ENCODE measurements around the gene MMAB.
"Not testable (repeated sequence)": the region's sequence is repeated elsewhere in the genome, so short reads cannot be mapped to it uniquely, and the experiment has no call there.

The MMAB gene

GRCh38 chr12:109611223-109611622, 37.9 kb upstream of the MMAB start:
- DNase-seq (ENCODE audit: low read depth): no peak
- peaks cover 84% of the 10 kb centered on the region for H3K27me3 ChIP-seq (replicated peaks; ENCODE audit: control insufficient read depth, insufficient read depth, low read length)
- no peak overlapping the region for H3K9ac ChIP-seq (ENCODE audit: low read length)
- H3K4me1 ChIP-seq (ENCODE audit: control insufficient read depth, insufficient read depth, low read length): no peaks in the 10 kb centered on the region
- H3K36me3 ChIP-seq (ENCODE audit: control insufficient read depth, insufficient read depth, low read length, severe bottlenecking): no peaks in the 10 kb centered on the region
- peaks cover 5% of the 10 kb centered on the region for H3K9me3 ChIP-seq (ENCODE audit: control insufficient read depth, low read length)
- no peak overlapping the region for H3K4me3 ChIP-seq (ENCODE audit: low read length)

GRCh38 chr12:109610523-109610922, 37.2 kb upstream of the MMAB start:
- Histone ChIP-seq H3K4me1 (ENCODE audit: control insufficient read depth, insufficient read depth, low read length) (no peaks in the 10 kb centered on the region), H3K4me3 (ENCODE audit: low read length) (no peak overlapping the region), H3K9ac (ENCODE audit: low read length) (no peak overlapping the region), H3K27me3 (replicated peaks; ENCODE audit: control insufficient read depth, insufficient read depth, low read length) (peaks cover 78% of the 10 kb centered on the region), H3K36me3 (ENCODE audit: control insufficient read depth, insufficient read depth, low read length, severe bottlenecking) (no peaks in the 10 kb centered on the region), H3K9me3 (ENCODE audit: control insufficient read depth, low read length) (peaks cover 5% of the 10 kb centered on the region)
- no peak for DNase-seq (ENCODE audit: low read depth)

- Histone ChIP-seq H3K27me3 (replicated peaks; ENCODE audit: control insufficient read depth, insufficient read depth, low read length) (peaks cover 74% of the 10 kb centered on the region), H3K9me3 (ENCODE audit: control insufficient read depth, low read length) (peaks cover 5% of the 10 kb centered on the region), H3K4me1 (ENCODE audit: control insufficient read depth, insufficient read depth, low read length) (no peaks in the 10 kb centered on the region), H3K36me3 (ENCODE audit: control insufficient read depth, insufficient read depth, low read length, severe bottlenecking) (no peaks in the 10 kb centered on the region), H3K4me3 (ENCODE audit: low read length) (no peak overlapping the region), H3K9ac (ENCODE audit: low read length) (no peak overlapping the region)
- no peak for DNase-seq (ENCODE audit: low read depth)
Measured at GRCh38 chr12:109609342-109609741, 36.0 kb upstream of the MMAB start.

- Histone ChIP-seq H3K9me3 (ENCODE audit: control insufficient read depth, low read length) (peaks cover 5% of the 10 kb centered on the region), H3K4me3 (ENCODE audit: low read length) (no peak overlapping the region), H3K9ac (ENCODE audit: low read length) (no peak overlapping the region), H3K36me3 (ENCODE audit: control insufficient read depth, insufficient read depth, low read length, severe bottlenecking) (no peaks in the 10 kb centered on the region), H3K27me3 (replicated peaks; ENCODE audit: control insufficient read depth, insufficient read depth, low read length) (peaks cover 74% of the 10 kb centered on the region), H3K4me1 (ENCODE audit: control insufficient read depth, insufficient read depth, low read length) (no peaks in the 10 kb centered on the region)
- DNase-seq (ENCODE audit: low read depth): no peak
Measured at GRCh38 chr12:109608793-109609192, 35.5 kb upstream of the MMAB start.

GRCh38 chr12:109608270-109608669, 35.0 kb upstream of the MMAB start:
- Histone ChIP-seq H3K36me3 (ENCODE audit: control insufficient read depth, insufficient read depth, low read length, severe bottlenecking) (no peaks in the 10 kb centered on the region), H3K9me3 (ENCODE audit: control insufficient read depth, low read length) (peaks cover 5% of the 10 kb centered on the region), H3K9ac (ENCODE audit: low read length) (no peak overlapping the region), H3K4me1 (ENCODE audit: control insufficient read depth, insufficient read depth, low read length) (no peaks in the 10 kb centered on the region), H3K4me3 (ENCODE audit: low read length) (no peak overlapping the region), H3K27me3 (replicated peaks; ENCODE audit: control insufficient read depth, insufficient read depth, low read length) (peaks cover 71% of the 10 kb centered on the region)
- no peak for DNase-seq (ENCODE audit: low read depth)

- no peak overlapping the region for H3K4me3 ChIP-seq (ENCODE audit: low read length)
- peaks cover 5% of the 10 kb centered on the region for H3K9me3 ChIP-seq (ENCODE audit: control insufficient read depth, low read length)
- DNase-seq (ENCODE audit: low read depth): no peak
- no peaks in the 10 kb centered on the region for H3K4me1 ChIP-seq (ENCODE audit: control insufficient read depth, insufficient read depth, low read length)
- H3K9ac ChIP-seq (ENCODE audit: low read length): no peak overlapping the region
- H3K27me3 ChIP-seq (replicated peaks; ENCODE audit: control insufficient read depth, insufficient read depth, low read length): peaks cover 65% of the 10 kb centered on the region
- no peaks in the 10 kb centered on the region for H3K36me3 ChIP-seq (ENCODE audit: control insufficient read depth, insufficient read depth, low read length, severe bottlenecking)
Measured at GRCh38 chr12:109607618-109608017, 34.3 kb upstream of the MMAB start.

- no peaks in the 10 kb centered on the region for H3K4me1 ChIP-seq (ENCODE audit: control insufficient read depth, insufficient read depth, low read length)
- H3K9me3 ChIP-seq (ENCODE audit: control insufficient read depth, low read length): peaks cover 5% of the 10 kb centered on the region
- peak; percentile 8 for DNase-seq (ENCODE audit: low read depth)
- peaks cover 53% of the 10 kb centered on the region for H3K27me3 ChIP-seq (replicated peaks; ENCODE audit: control insufficient read depth, insufficient read depth, low read length)
- H3K9ac ChIP-seq (ENCODE audit: low read length): no peak overlapping the region
- no peaks in the 10 kb centered on the region for H3K36me3 ChIP-seq (ENCODE audit: control insufficient read depth, insufficient read depth, low read length, severe bottlenecking)
- H3K4me3 ChIP-seq (ENCODE audit: low read length): no peak overlapping the region
Measured at GRCh38 chr12:109606320-109607028, 33.2 kb upstream of the MMAB start.

- H3K9ac ChIP-seq (ENCODE audit: low read length): no peak overlapping the region
- H3K9me3 ChIP-seq (ENCODE audit: control insufficient read depth, low read length): peaks cover 5% of the 10 kb centered on the region
- H3K4me3 ChIP-seq (ENCODE audit: low read length): no peak overlapping the region
- no peaks in the 10 kb centered on the region for H3K4me1 ChIP-seq (ENCODE audit: control insufficient read depth, insufficient read depth, low read length)
- DNase-seq (ENCODE audit: low read depth): no peak
- no peaks in the 10 kb centered on the region for H3K36me3 ChIP-seq (ENCODE audit: control insufficient read depth, insufficient read depth, low read length, severe bottlenecking)
- peaks cover 46% of the 10 kb centered on the region for H3K27me3 ChIP-seq (replicated peaks; ENCODE audit: control insufficient read depth, insufficient read depth, low read length)
Measured at GRCh38 chr12:109605599-109606228, 32.4 kb upstream of the MMAB start.

GRCh38 chr12:109605016-109605415, 31.7 kb upstream of the MMAB start:
- DNase-seq (ENCODE audit: low read depth): no peak
- H3K4me1 ChIP-seq (ENCODE audit: control insufficient read depth, insufficient read depth, low read length): no peaks in the 10 kb centered on the region
- peaks cover 40% of the 10 kb centered on the region for H3K27me3 ChIP-seq (replicated peaks; ENCODE audit: control insufficient read depth, insufficient read depth, low read length)
- H3K9ac ChIP-seq (ENCODE audit: low read length): no peak overlapping the region
- H3K36me3 ChIP-seq (ENCODE audit: control insufficient read depth, insufficient read depth, low read length, severe bottlenecking): no peaks in the 10 kb centered on the region
- no peaks in the 10 kb centered on the region for H3K9me3 ChIP-seq (ENCODE audit: control insufficient read depth, low read length)
- no peak overlapping the region for H3K4me3 ChIP-seq (ENCODE audit: low read length)

GRCh38 chr12:109604132-109604585, 30.9 kb upstream of the MMAB start:
- H3K36me3 ChIP-seq (ENCODE audit: control insufficient read depth, insufficient read depth, low read length, severe bottlenecking): no peaks in the 10 kb centered on the region
- DNase-seq (ENCODE audit: low read depth): no peak
- no peak overlapping the region for H3K9ac ChIP-seq (ENCODE audit: low read length)
- H3K4me1 ChIP-seq (ENCODE audit: control insufficient read depth, insufficient read depth, low read length): no peaks in the 10 kb centered on the region
- H3K27me3 ChIP-seq (replicated peaks; ENCODE audit: control insufficient read depth, insufficient read depth, low read length): peaks cover 31% of the 10 kb centered on the region
- H3K9me3 ChIP-seq (ENCODE audit: control insufficient read depth, low read length): no peaks in the 10 kb centered on the region
- H3K4me3 ChIP-seq (ENCODE audit: low read length): no peak overlapping the region

GRCh38 chr12:109602132-109602531, 28.8 kb upstream of the MMAB start:
- not testable (repeated sequence) for H3K36me3 ChIP-seq (ENCODE audit: control insufficient read depth, insufficient read depth, low read length, severe bottlenecking); H3K9me3 ChIP-seq (ENCODE audit: control insufficient read depth, low read length); H3K4me1 ChIP-seq (ENCODE audit: control insufficient read depth, insufficient read depth, low read length); H3K9ac ChIP-seq (ENCODE audit: low read length); DNase-seq (ENCODE audit: low read depth); H3K4me3 ChIP-seq (ENCODE audit: low read length)
- H3K27me3 ChIP-seq (replicated peaks; ENCODE audit: control insufficient read depth, insufficient read depth, low read length): peaks cover 20% of the 10 kb centered on the region
